K562 (cell line): ENCODE data around the gene MYLK2. TPM values are rescaled to one million over a fixed set of nuclear protein-coding genes. Genes with fewer than 3 reads are reported as not detected.

Experiments
- ATAC-seq: fragments of 200-7000 bp; cut with Tn5 transposase; 3 replicates; pipeline ENCODE4 v1.9.1; 2020; ENCODE audit warnings: moderate library complexity
- BruUV-seq: library from RNA; stranded (reverse); fragments of 400-500 nt; replicated peaks from 2 replicates; lab custom pipeline; 2021; lab: Mats Ljungman, UMichigan
- CTCF ChIA-PET: fragments of 300-600 bp; formaldehyde crosslinking; extraction: SDS; loops from one replicate; lab custom pipeline; 2021; ENCODE audit warnings: low intra/inter-chr PET ratio; lab: Yijun Ruan, JAX
- POLR2A ChIA-PET: fragments of 300-600, 350-650 bp; sonication (Branson Sonifier 250); formaldehyde crosslinking; extraction: SDS; loops from one replicate; lab custom pipeline; 2021; ENCODE audit warnings: antibody characterized with exemption, inconsistent platforms; lab: Yijun Ruan, JAX
- DNase-seq, 4 experiments: peaks; one replicate each; pipeline versions ENCODE4 v3.0.0 to v3.0.0-alpha.2; 2011 to 2018; ENCODE audit warnings: low spot score in 3 of 4, mixed read lengths in 3 of 4; ENCODE audit errors: extremely low read depth in 1 of 4
- FAIRE-seq: peaks from 2 replicates; lab custom pipeline; 2011; peaks lifted over from hg19 to GRCh38; lab: Jason Lieb, UNC
- H2AFZ ChIP-seq: 2 replicates; pipeline ENCODE4 v1.6.0; 2011; ENCODE audit warnings: low read depth, low read length, control low read depth, inconsistent platforms
- H3K27ac ChIP-seq: fragments of 200-600 bp; 3 replicates; pipeline ENCODE4 v1.8.0; 2011; ENCODE audit warnings: low read depth, mild to moderate bottlenecking, control low read depth, inconsistent platforms, low read length, moderate library complexity, mixed read lengths; ENCODE audit errors: extremely low read depth
- H3K27me3 ChIP-seq, 2 experiments: fragments of 300-600 bp in 1 of 2; 2 replicates in 1 of 2; 3 replicates in 1 of 2; pipeline versions ENCODE4 v1.6.0 to v1.8.0; 2011; ENCODE audit warnings: inconsistent platforms in 2 of 2, low read length in 2 of 2, mild to moderate bottlenecking in 1 of 2, mixed read lengths in 1 of 2, moderate library complexity in 1 of 2; ENCODE audit not compliant: control insufficient read depth in 2 of 2, insufficient read depth in 2 of 2
- H3K36me3 ChIP-seq: fragments of 300-600 bp; 3 replicates; pipeline ENCODE4 v1.8.0; 2011; ENCODE audit warnings: mild to moderate bottlenecking, low read length, inconsistent platforms; ENCODE audit not compliant: control insufficient read depth, insufficient read depth
- H3K4me1 ChIP-seq, 2 experiments: fragments of 200-600 bp in 1 of 2; replicated peaks in 1 of 2; 2 replicates in 1 of 2; 3 replicates in 1 of 2; pipeline versions ENCODE4 v1.5.1 to v1.8.0; 2011; ENCODE audit warnings: inconsistent platforms in 2 of 2, low read length in 2 of 2, mild to moderate bottlenecking in 1 of 2, mixed read lengths in 1 of 2, moderate library complexity in 1 of 2; ENCODE audit not compliant: control insufficient read depth in 2 of 2, insufficient read depth in 2 of 2
- H3K4me2 ChIP-seq: 2 replicates; pipeline ENCODE4 v1.6.1; 2011; ENCODE audit warnings: low read length, control low read depth, inconsistent platforms, mixed read lengths; ENCODE audit not compliant: insufficient read depth
- H3K4me3 ChIP-seq: fragments of 200-600 bp; sonication (generic), shearing (Covaris generic); 2 replicates; pipeline ENCODE4 v1.5.1; 2016; ENCODE audit warnings: control low read depth, inconsistent platforms
- H3K79me2 ChIP-seq: fragments of 200-600 bp; 3 replicates; pipeline ENCODE4 v1.8.0; 2011; ENCODE audit warnings: low read length, inconsistent platforms; ENCODE audit not compliant: control insufficient read depth, insufficient read depth
- H3K9ac ChIP-seq, 2 experiments: 2 replicates each; pipeline versions ENCODE4 v1.6.0 to v1.6.1; 2011; ENCODE audit warnings: low read depth in 2 of 2, low read length in 2 of 2, control low read depth in 1 of 2, inconsistent platforms in 1 of 2, mild to moderate bottlenecking in 1 of 2, mixed read lengths in 1 of 2; ENCODE audit not compliant: insufficient read depth in 1 of 2
- H3K9me1 ChIP-seq: one replicate; pipeline ENCODE4 v1.6.0; 2011; ENCODE audit warnings: inconsistent platforms, mild to moderate bottlenecking, low read length, moderate library complexity; ENCODE audit not compliant: control insufficient read depth, insufficient read depth
- H3K9me3 ChIP-seq: replicated peaks from 2 replicates; pipeline ENCODE4 v1.5.1; 2011; ENCODE audit warnings: low read depth, low read length, inconsistent platforms; ENCODE audit not compliant: control insufficient read depth, insufficient read depth
- H4K20me1 ChIP-seq: replicated peaks from 2 replicates; pipeline ENCODE4 v1.6.1; 2011; ENCODE audit warnings: low read length, inconsistent platforms, mixed read lengths; ENCODE audit not compliant: control insufficient read depth, insufficient read depth
- BDP1 ChIP-seq: IDR thresholded peaks from 3 replicates; pipeline ENCODE4 v1.6.1; 2011; ENCODE audit not compliant: insufficient read length, insufficient read depth
- CHD1 ChIP-seq: fragments of 200-600 bp; sonication (generic); IDR thresholded peaks from one replicate; pipeline ENCODE4 v1.6.1; 2012; ENCODE audit warnings: mild to moderate bottlenecking, moderate library complexity, low read length, inconsistent platforms
- DNMT1 ChIP-seq: fragments of 450-650 bp; IDR thresholded peaks from 2 replicates; pipeline ENCODE4 v1.6.1; 2016; ENCODE audit warnings: antibody characterized with exemption, mild to moderate bottlenecking
- ETS2 ChIP-seq: IDR thresholded peaks from 2 replicates; pipeline ENCODE4 v1.6.1; 2016; ENCODE audit warnings: borderline replicate concordance, missing genetic modification characterization, mild to moderate bottlenecking, moderate library complexity, missing compliant biosample characterization; ENCODE audit not compliant: poor library complexity, severe bottlenecking
- ETV1 ChIP-seq: fragments of 450-650 bp; conservative IDR thresholded peaks from 2 replicates; pipeline ENCODE4 v1.6.1; 2016; ENCODE audit warnings: missing genetic modification characterization, control low read depth, low read depth, missing compliant biosample characterization
- FOXO4 ChIP-seq: fragments of 450-650 bp; formaldehyde crosslinking; IDR thresholded peaks from 2 replicates; pipeline ENCODE4 v1.4.0; 2020; ENCODE audit warnings: mild to moderate bottlenecking, moderate library complexity
- FUS ChIP-seq: fragments of 200-400 bp; formaldehyde crosslinking; optimal IDR thresholded peaks from 2 replicates; pipeline ENCODE3; 2017; ENCODE audit warnings: low read depth, low read length
- HNRNPH1 ChIP-seq: fragments of 200-400 bp; formaldehyde crosslinking; optimal IDR thresholded peaks from 2 replicates; pipeline ENCODE3; 2017; ENCODE audit warnings: low read depth, mild to moderate bottlenecking, low read length, moderate library complexity
- L3MBTL2 ChIP-seq: fragments of 450-650 bp; IDR thresholded peaks from 2 replicates; pipeline ENCODE4 v1.6.1; 2016; ENCODE audit warnings: mild to moderate bottlenecking, moderate library complexity
- NR4A1 ChIP-seq, 2 experiments: fragments of 250-450 bp in 1 of 2; fragments of 450-650 bp in 1 of 2; sonication (Bioruptor Pico) in 1 of 2; IDR thresholded peaks; 2 replicates each; pipeline versions ENCODE4 v1.4.0 to v1.6.1; 2016 to 2020; ENCODE audit warnings: mild to moderate bottlenecking in 2 of 2, missing compliant biosample characterization in 1 of 2, missing genetic modification characterization in 1 of 2, moderate library complexity in 1 of 2
- PTBP1 ChIP-seq: fragments of 200-400 bp; formaldehyde crosslinking; IDR thresholded peaks from 2 replicates; pipeline ENCODE4 v1.6.1; 2017; ENCODE audit warnings: low read depth, low read length
- SMC3 ChIP-seq: conservative IDR thresholded peaks from 2 replicates; pipeline ENCODE4 v1.6.1; 2011; ENCODE audit warnings: low read depth, low read length, improper control_type of control experiment; ENCODE audit not compliant: insufficient read depth
- SP2 ChIP-seq: IDR thresholded peaks from 2 replicates; pipeline ENCODE4 v1.6.1; 2011; ENCODE audit warnings: mild to moderate bottlenecking, low read depth, low read length, moderate library complexity; ENCODE audit not compliant: poor library complexity, severe bottlenecking; ENCODE audit errors: extremely low read depth
- STAT5A ChIP-seq: IDR thresholded peaks from 2 replicates; pipeline ENCODE4 v1.6.1; 2012; ENCODE audit warnings: low read length, inconsistent platforms, borderline replicate concordance
- TRIM28 ChIP-seq: fragments of 450-650 bp; IDR thresholded peaks from 2 replicates; pipeline ENCODE4 v1.6.1; 2017
- ZNF280A ChIP-seq: fragments of 450-650 bp; IDR thresholded peaks from 2 replicates; pipeline ENCODE4 v1.6.1; 2018; ENCODE audit warnings: mild to moderate bottlenecking, low read depth; ENCODE audit not compliant: partially characterized antibody
- WGBS: fragments of 100-300 bp; shearing (Covaris generic); methylation state at CpG from one replicate; pipeline ENCODE4 v1.1.6; 2016; ENCODE audit warnings: low coverage, mixed read lengths; ENCODE audit not compliant: insufficient coverage; ENCODE audit errors: missing lambda C conversion rate; 5-methylcytosine and 5-hydroxymethylcytosine counted together
- in situ Hi-C: fragments of 300-500 bp; cut with MboI; formaldehyde crosslinking; loops from 4 replicates; pipeline ENCODE4 v1.15.0; 2018; ENCODE audit warnings: inconsistent platforms, mixed read lengths
- intact Hi-C: fragments of 100-400 bp; cut with micrococcal nuclease; formaldehyde crosslinking; loops from 2 replicates; pipeline ENCODE4 v1.14.2; 2022
- polyA plus RNA-seq, 8 experiments: library from polyadenylated mRNA; depleted of rRNA in 4 of 8; stranded (reverse) in 5 of 8; unstranded in 3 of 8; fragments of >200 nt; fragmentation: Nextera tagmentation in 2 of 8; fragmentation: Illumina TruSeq in 1 of 8; extraction: Ambion mirVana in 2 of 8; extraction: Trizol in 1 of 8; gene quantifications; 2 replicates each; pipeline versions ENCODE4 v1.2.1 to v1.2.3, GENCODE V29; 2011 to 2014; ENCODE audit warnings: inconsistent platforms in 1 of 8, missing spikeins in 1 of 8
- total RNA-seq, 7 experiments: library from RNA; depleted of rRNA in 6 of 7; stranded (reverse); fragments of >200 nt in 6 of 7; fragmentation: Illumina TruSeq in 2 of 7; extraction: Trizol in 2 of 7; gene quantifications; 2 replicates each; pipeline versions ENCODE4 v1.2.1 to v1.2.3, GENCODE V29; 2011 to 2021; ENCODE audit warnings: low replicate concordance in 1 of 7
- TF ChIP-seq, protein P1 (sequence below), 2 experiments: fragments of 200-800 bp in 1 of 2; sonication (Bioruptor generic) in 1 of 2; sonication (generic) in 1 of 2; formaldehyde crosslinking in 1 of 2; IDR thresholded peaks in 1 of 2; conservative IDR thresholded peaks in 1 of 2; 2 replicates each; pipeline versions ENCODE4 v1.5.0 to v1.6.1; 2016 to 2020; ENCODE audit warnings: missing compliant biosample characterization in 1 of 2, missing genetic modification characterization in 1 of 2, missing genetic modification reagents in 1 of 2

The MYLK2 gene
- total and polyA plus RNA-seq, 9 of the 15 experiments (the other 6 are each of a cell fraction or from before 2014, with no cell fraction given) = 0.07 to 0.53 (median 0.18) TPM; not detected in 2

DNA sequence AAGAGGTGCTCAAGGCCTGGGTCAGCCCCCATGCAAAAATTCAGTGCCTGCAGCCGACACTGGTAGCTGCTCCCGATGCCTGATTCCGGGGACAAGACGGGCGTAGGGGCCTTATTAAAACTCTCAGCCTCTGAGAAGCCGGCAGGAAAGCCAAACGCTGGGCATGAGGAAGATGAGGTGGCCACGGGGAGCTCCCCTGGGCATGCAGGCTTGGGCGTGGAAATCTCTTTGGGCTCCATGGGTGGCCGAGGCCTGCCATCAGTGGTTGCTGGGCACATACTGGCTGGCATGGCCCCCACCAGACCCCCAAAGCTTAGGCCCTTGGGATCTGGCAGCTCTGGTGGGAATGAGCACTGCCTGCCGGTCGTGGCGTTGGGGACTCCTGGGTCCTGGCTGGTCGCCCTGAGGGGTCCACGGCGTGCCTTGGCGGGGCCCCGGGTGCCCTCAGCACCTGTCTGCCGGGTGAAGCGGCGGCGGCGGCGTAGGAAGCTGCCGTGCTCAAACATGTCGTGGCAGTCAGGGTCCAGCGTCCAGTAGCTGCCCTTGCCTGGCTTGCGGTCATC is 25.7 kb downstream of the MYLK2 start:
- Histone ChIP-seq H3K27me3 (peaks cover 7 to 24% of the 10 kb centered on the region in 2 experiments; a peak in 4 of 5 replicates), H4K20me1 (peaks cover 8% of the 10 kb centered on the region; the same call in 1 of the 2 replicates), H3K9me1 (no peaks in the 10 kb centered on the region), H2AFZ (no peak overlapping the region)
- DNase-seq = no peak
- intact Hi-C loops (no loop called here), in situ Hi-C loops (loop anchor here (25.0 kb wide), 1 partner anchor 817 kb away; the partner anchor contains the start of gene C20orf203)
- CTCF ChIA-PET = interaction anchor here (1.0 to 1.2 kb wide), 2 partner anchors 19 to 22 kb away, joined by 3 read pairs; no protein-coding TSS in a partner anchor
- no peak for TF ChIP-seq L3MBTL2
- TF ChIP-seq, protein P1, sequence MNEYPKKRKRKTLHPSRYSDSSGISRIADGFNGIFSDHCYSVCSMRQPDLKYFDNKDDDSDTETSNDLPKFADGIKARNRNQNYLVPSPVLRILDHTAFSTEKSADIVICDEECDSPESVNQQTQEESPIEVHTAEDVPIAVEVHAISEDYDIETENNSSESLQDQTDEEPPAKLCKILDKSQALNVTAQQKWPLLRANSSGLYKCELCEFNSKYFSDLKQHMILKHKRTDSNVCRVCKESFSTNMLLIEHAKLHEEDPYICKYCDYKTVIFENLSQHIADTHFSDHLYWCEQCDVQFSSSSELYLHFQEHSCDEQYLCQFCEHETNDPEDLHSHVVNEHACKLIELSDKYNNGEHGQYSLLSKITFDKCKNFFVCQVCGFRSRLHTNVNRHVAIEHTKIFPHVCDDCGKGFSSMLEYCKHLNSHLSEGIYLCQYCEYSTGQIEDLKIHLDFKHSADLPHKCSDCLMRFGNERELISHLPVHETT (CRISPR knock-in tag; conservative IDR thresholded peaks at IDR 0.05 in 1 of 2, IDR thresholded peaks at IDR 0.05 in 1 of 2) = no peak
- no peak for TF ChIP-seq STAT5A
- TF ChIP-seq ETS2 (tag) = no peak
- TF ChIP-seq DNMT1 = no peak
- no peak for TF ChIP-seq CHD1
- TF ChIP-seq FUS = no peak
- TF ChIP-seq HNRNPH1 = no peak
- TF ChIP-seq NR4A1 (CRISPR knock-in tag; IDR thresholded peaks at IDR 0.05) = no peak
- TF ChIP-seq NR4A1 (tag; IDR thresholded peaks at IDR 0.05) = no peak
- no peak for TF ChIP-seq ETV1
- TF ChIP-seq PTBP1 = no peak
- TF ChIP-seq SMC3 = no peak
- no peak for TF ChIP-seq BDP1
- no peak for TF ChIP-seq SP2
- no peak for TF ChIP-seq ZNF280A
- no peak for TF ChIP-seq FOXO4
- no peak for TF ChIP-seq TRIM28
- TF ChIP-seq, all 486 proteins: peak for 0
- ATAC-seq (no peak), FAIRE-seq (no peak)
- Histone ChIP-seq H3K27ac (no peak overlapping the region), H3K36me3 (no peaks in the 10 kb centered on the region), H3K9me3 (no peaks in the 10 kb centered on the region), H3K4me3 (no peak overlapping the region), H3K9ac (no peak overlapping the region), H3K79me2 (no peaks in the 10 kb centered on the region), H3K4me2 (no peak overlapping the region), H3K4me1 (peaks cover 0 to 45% of the 10 kb centered on the region in 2 experiments; a peak in 3 of 5 replicates)
- WGBS = 58% methylated on average over 28 of the region's 28 CpGs
- POLR2A ChIA-PET = interaction anchor here (0.5 to 0.6 kb wide), 2 partner anchors 76 to 147 kb away, joined by 3 to 4 read pairs; no protein-coding TSS in a partner anchor
- BruUV-seq = no TSS peak
